ENCODE data around the gene RFC3.

DNA sequence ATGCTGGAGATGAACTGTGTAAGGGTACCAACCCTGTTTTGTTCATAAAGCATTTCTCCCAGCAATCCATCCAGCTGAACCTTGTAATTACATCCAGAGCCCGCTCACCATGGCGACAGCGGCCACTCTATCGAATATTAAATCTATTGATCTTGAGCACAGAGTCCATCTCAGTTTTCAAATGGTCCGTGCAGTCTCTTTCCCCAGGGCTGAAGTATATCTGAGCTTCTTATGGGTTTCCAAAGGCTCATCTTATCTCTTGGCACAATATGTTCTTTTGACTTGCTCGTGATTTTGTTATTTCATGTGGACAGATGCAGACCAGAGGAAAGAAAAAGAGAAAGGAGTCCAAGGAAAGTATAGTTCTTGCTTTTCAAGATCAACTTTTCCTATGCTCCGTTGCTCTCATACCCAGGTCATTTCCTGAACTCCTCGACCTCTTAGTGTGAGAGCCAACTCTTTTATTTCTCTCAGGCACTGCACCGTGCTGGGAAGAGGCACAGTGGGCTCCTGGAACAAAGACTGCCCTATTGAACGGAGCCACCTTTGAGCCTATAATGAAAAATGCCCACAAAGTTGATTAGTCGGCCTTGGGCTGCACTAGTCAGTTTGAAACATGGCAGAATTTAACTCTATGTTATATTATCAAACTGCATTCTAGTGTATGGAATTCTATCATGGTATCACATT is 66.7 kb downstream of the RFC3 start:
- TF ChIP-seq ZNF274 (IDR thresholded peaks at IDR 0.05; ENCODE audit: low read depth, low read length) (no peak), YY1 (IDR thresholded peaks at IDR 0.05; ENCODE audit: insufficient read depth, insufficient read length) (no peak), SUZ12 (IDR thresholded peaks at IDR 0.05; ENCODE audit: extremely low read depth, insufficient read depth, insufficient read length) (no peak)

Measured in NT2/D1 (cell line).